NOMO-1 treated with dmso at 0.1 percent for 144 hours (cell line): ENCODE data around the gene TGFA.

Experiments used
- DNase-seq: peaks from one replicate; lab custom pipeline; 2025; ENCODE audit not compliant: unreplicated experiment; lab: John Stamatoyannopoulos, UW

Gene TGFA

GRCh38 chr2:70420740-70421139, 132.9 kb downstream of the TGFA start:
- DNase-seq, result no peak

GRCh38 chr2:70420143-70420542, 133.5 kb downstream of the TGFA start:
- no peak for DNase-seq

GRCh38 chr2:70418514-70418913, 135.1 kb downstream of the TGFA start:
- DNase-seq, result no peak

GRCh38 chr2:70417011-70417410, 136.6 kb downstream of the TGFA start:
- no peak for DNase-seq

DNA sequence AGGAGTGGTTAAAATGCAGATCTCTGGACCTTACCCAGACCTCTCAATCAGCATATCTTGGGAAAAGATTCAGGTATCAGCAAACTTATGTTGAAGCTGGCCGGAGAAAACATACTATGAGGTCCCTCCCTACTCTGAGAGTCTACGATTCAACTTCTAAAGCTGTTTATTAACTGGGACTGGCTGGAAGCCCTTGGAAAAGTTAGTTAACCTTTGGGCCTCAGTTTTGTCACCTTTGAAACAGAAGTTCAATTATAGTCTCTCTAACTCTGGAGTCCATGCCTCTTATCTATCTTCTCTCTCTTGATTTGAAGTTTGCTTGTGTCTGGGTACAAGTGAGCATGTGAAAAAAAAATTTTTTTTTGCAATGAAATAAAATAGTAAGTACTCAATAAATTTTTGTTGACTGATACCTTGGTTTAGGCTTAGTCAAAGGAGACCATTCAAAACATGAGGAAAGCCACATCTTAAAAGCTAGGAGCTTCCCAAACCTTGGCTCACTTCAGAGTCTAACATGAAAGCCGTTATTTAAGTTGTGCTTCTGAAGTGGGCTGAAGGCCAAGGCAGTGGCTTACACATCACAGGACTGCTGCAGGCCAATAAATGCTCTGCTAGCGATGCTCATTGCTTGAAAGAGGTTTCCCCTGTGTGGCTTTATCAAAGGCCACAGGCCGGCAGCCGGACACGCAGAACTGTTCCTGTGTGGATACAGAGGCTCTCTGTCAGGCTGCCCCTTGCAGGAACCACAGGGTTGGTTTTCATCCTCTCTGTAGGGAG, 141.1 kb downstream of the TGFA start:
- no peak for DNase-seq

DNA sequence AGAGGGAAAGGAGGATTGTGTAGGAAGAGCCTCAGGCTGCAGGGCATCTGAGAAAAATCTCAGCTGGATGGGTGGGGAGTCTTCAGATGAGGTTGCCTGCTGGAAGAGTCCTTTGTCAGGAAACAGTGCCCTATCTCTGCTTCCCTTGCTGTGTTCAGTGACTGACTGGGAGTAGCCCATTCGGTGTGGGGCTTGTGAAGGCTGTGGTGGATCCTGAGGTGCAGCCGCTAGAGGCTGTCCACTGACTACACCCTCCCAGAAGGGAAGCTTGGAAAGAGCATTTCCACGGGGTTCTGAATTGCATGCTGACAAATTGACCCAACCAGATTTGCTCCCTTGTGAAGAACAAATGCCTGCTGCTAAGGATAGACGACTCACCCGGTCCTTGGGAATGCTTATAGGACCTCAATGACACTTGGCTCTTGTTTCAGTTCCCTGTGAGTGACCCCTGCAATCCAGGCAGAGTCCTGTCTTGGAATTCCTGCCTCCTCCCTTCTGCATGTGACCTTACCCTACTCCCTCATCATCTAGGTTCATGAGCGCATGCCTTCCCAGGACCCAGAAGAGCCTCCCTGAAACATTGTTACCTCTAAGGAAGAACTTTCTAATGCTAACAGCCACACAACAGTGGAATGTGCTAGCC, 142.0 kb downstream of the TGFA start:
- DNase-seq, result no peak

DNA sequence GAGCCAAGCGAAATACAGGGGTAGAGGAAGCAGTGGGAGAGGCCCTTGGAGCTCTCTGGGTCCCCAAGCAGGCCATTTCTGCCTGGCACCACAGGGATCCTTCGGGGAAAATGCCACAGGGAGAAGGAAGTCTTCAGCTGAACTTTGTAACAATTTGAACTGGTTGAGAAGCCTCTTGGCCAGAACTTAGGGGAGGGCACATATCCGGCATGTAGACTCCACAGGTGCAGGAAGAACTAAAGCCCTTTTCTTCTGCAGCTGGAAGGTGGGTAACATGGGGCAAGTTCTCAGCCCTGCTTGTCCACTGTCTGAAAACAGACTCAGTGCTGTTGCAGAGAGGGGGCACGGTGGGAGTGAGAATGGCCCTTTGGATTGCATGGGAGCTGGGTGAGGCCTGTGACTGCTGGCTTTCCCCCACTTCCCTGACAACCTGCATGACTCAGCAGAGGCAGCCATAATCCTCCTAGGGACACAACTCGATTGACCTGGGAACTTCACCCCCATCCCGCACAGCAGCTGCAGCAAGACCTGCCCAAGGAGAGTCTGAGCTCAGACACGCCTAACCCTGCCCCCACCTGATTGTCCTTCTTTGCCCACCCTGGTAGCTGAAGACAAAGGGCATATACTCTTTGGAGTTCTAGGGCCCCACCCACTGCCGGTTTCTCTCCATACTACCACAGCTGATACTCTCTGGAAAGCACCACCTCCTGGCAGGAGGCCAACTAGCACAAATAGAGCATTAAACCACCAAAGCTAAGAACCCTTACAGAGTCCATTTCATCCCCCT, 150.2 kb downstream of the TGFA start:
- DNase-seq, result no peak

- no peak for DNase-seq
Measured at GRCh38 chr2:70400539-70400938, 153.1 kb downstream of the TGFA start.

- no peak for DNase-seq
Measured at GRCh38 chr2:70399046-70399445, 154.6 kb downstream of the TGFA start.
